ENCODE data around the gene OR6J1.
"Not testable (repeated sequence)": the region's sequence is repeated elsewhere in the genome, so short reads cannot be mapped to it uniquely, and the experiment has no call there.

The OR6J1 gene

GRCh38 chr14:22650046-22650739 is 6.0 kb upstream of the OR6J1 start:
- no peak for DNase-seq

GRCh38 chr14:22648506-22648905 is 4.4 kb upstream of the OR6J1 start:
- DNase-seq: no peak

GRCh38 chr14:22646570-22647254 is 2.6 kb upstream of the OR6J1 start:
- DNase-seq: no peak

GRCh38 chr14:22641846-22642245 is 2.3 kb downstream of the OR6J1 start:
- DNase-seq: no peak

GRCh38 chr14:22640192-22640591 is 4.0 kb downstream of the OR6J1 start:
- no peak for DNase-seq

GRCh38 chr14:22635980-22636379 is 8.2 kb downstream of the OR6J1 start:
- not testable (repeated sequence) for DNase-seq

- no peak for DNase-seq
Observed at GRCh38 chr14:22634233-22634900, 9.8 kb downstream of the OR6J1 start.

GRCh38 chr14:22630486-22630885 is 13.7 kb downstream of the OR6J1 start:
- DNase-seq: no peak

GRCh38 chr14:22630066-22630465 is 14.1 kb downstream of the OR6J1 start:
- no peak for DNase-seq

GRCh38 chr14:22629361-22629760 is 14.8 kb downstream of the OR6J1 start:
- DNase-seq: no peak

GRCh38 chr14:22627506-22628263 is 16.5 kb downstream of the OR6J1 start:
- DNase-seq: no peak

- DNase-seq: no peak
Observed at GRCh38 chr14:22626590-22626989, 17.6 kb downstream of the OR6J1 start.

GRCh38 chr14:22623047-22623446 is 21.1 kb downstream of the OR6J1 start:
- no peak for DNase-seq

GRCh38 chr14:22622255-22622654 is 21.9 kb downstream of the OR6J1 start:
- DNase-seq: no peak

GRCh38 chr14:22615765-22616164 is 28.4 kb downstream of the OR6J1 start:
- not testable (repeated sequence) for DNase-seq

GRCh38 chr14:22614240-22614799 is 29.8 kb downstream of the OR6J1 start:
- DNase-seq: no peak

- no peak for DNase-seq
Observed at GRCh38 chr14:22613736-22614239, 30.4 kb downstream of the OR6J1 start.

- DNase-seq: no peak
Observed at GRCh38 chr14:22613106-22613695, 31.0 kb downstream of the OR6J1 start.

GRCh38 chr14:22610931-22611330 is 33.2 kb downstream of the OR6J1 start:
- no peak for DNase-seq

- DNase-seq: no peak
Observed at GRCh38 chr14:22607291-22607690, 36.9 kb downstream of the OR6J1 start.

- DNase-seq: no peak
Observed at GRCh38 chr14:22606380-22606779, 37.8 kb downstream of the OR6J1 start.

- no peak for DNase-seq
Observed at GRCh38 chr14:22602862-22603261, 41.3 kb downstream of the OR6J1 start.

Data from CD4-positive, alpha-beta T cell treated with Interleukin-21 for 1 hour (primary cell).